HCT116 (cell line): ENCODE results near the gene DYNC2H1. TPM values are rescaled to one million over a fixed set of nuclear protein-coding genes. Genes with fewer than 3 reads are reported as not detected.

Experiments used
- ATAC-seq: fragments of 200-7000 bp; cut with Tn5 transposase; 2 replicates; pipeline ENCODE4 v1.9.1; 2020; ENCODE audit warnings: mild to moderate bottlenecking, moderate library complexity
- BruUV-seq: library from RNA; stranded (reverse); fragments of 400-500 nt; replicated peaks from 2 replicates; lab custom pipeline; 2021; lab: Mats Ljungman, UMichigan
- CTCF ChIA-PET: fragments of 300-600 bp; sonication (Branson Sonifier 250); formaldehyde crosslinking; loops from one replicate; lab custom pipeline; 2021; ENCODE audit warnings: antibody characterized with exemption; lab: Charles Lee
- POLR2A ChIA-PET: fragments of 300-600, 350-600 bp; sonication (Branson Sonifier 250); formaldehyde crosslinking; loops from one replicate; lab custom pipeline; 2021; ENCODE audit warnings: antibody characterized with exemption; lab: Charles Lee
- RAD21 ChIA-PET, 2 experiments: fragments of 300-600 bp; sonication (Branson Sonifier 250); formaldehyde crosslinking; loops; one replicate each; lab custom pipeline; 2023; ENCODE audit warnings: low total read pairs in 2 of 2; ENCODE audit not compliant: uncharacterized antibody in 2 of 2, unreplicated experiment in 2 of 2, low non-redundant PET in 1 of 2; lab: Charles Lee
- DNase-seq: peaks from one replicate; pipeline ENCODE4 v3.0.0-alpha.2; 2010; ENCODE audit warnings: low read depth, low spot score
- H2AFZ ChIP-seq: fragments of 200-600 bp; shearing (Covaris generic), sonication (generic); 2 replicates; pipeline ENCODE4 v1.6.1; 2017; ENCODE audit warnings: low read depth, mixed run types, mixed read lengths, antibody characterized with exemption, low read length; ENCODE audit not compliant: poor library complexity, severe bottlenecking
- H3K27ac ChIP-seq: 2 replicates; pipeline ENCODE4 v1.5.1; 2012; ENCODE audit warnings: low read depth, low read length
- H3K27me3 ChIP-seq: fragments of 200-600 bp; sonication (generic); 2 replicates; pipeline ENCODE4 v1.6.1; 2016; ENCODE audit warnings: mixed run types, low read length, mixed read lengths; ENCODE audit not compliant: insufficient read depth
- H3K36me3 ChIP-seq, 2 experiments: fragments of 200-500 bp in 1 of 2; fragments of 200-600 bp in 1 of 2; sonication (Bioruptor generic) in 1 of 2; sonication (generic) in 1 of 2; 2 replicates each; pipeline versions ENCODE4 v1.5.1 to v1.6.1; 2014 to 2016; ENCODE audit warnings: low read length in 2 of 2, inconsistent platforms in 1 of 2, mixed read lengths in 1 of 2, mixed run types in 1 of 2; ENCODE audit not compliant: insufficient read depth in 2 of 2, control insufficient read depth in 1 of 2
- H3K4me1 ChIP-seq, 2 experiments: fragments of 200-600 bp in 1 of 2; sonication (generic) in 1 of 2; 2 replicates each; pipeline versions ENCODE4 v1.5.1 to v1.6.1; 2012 to 2017; ENCODE audit warnings: low read length in 2 of 2, inconsistent platforms in 1 of 2, mild to moderate bottlenecking in 1 of 2, mixed read lengths in 1 of 2, mixed run types in 1 of 2, moderate library complexity in 1 of 2; ENCODE audit not compliant: insufficient read depth in 2 of 2, control insufficient read depth in 1 of 2
- H3K4me2 ChIP-seq: fragments of 200-600 bp; sonication (generic); 2 replicates; pipeline ENCODE4 v1.6.1; 2017; ENCODE audit warnings: mixed run types, low read length, mixed read lengths
- H3K4me3 ChIP-seq, 2 experiments: fragments of 200-600 bp in 1 of 2; sonication (generic) in 1 of 2; replicated peaks in 1 of 2; 2 replicates each; pipeline ENCODE4 v1.5.1; 2011 to 2016; ENCODE audit warnings: low read length in 2 of 2, control low read depth in 1 of 2, low read depth in 1 of 2, mild to moderate bottlenecking in 1 of 2, mixed read lengths in 1 of 2, mixed run types in 1 of 2
- H3K79me2 ChIP-seq: fragments of 200-600 bp; sonication (generic); 2 replicates; pipeline ENCODE4 v1.6.1; 2017; ENCODE audit warnings: mild to moderate bottlenecking, mixed run types, low read length, moderate library complexity, mixed read lengths; ENCODE audit not compliant: insufficient read depth
- H3K9ac ChIP-seq: fragments of 200-600 bp; sonication (generic); 2 replicates; pipeline ENCODE4 v1.6.1; 2016; ENCODE audit warnings: low read length, mixed read lengths
- H3K9me2 ChIP-seq: fragments of 200-600 bp; sonication (generic), shearing (Covaris generic); 2 replicates; pipeline ENCODE4 v1.6.1; 2017; ENCODE audit warnings: mixed run types, mild to moderate bottlenecking, moderate library complexity; ENCODE audit not compliant: insufficient read depth
- H3K9me3 ChIP-seq, 2 experiments: fragments of 200-500 bp in 1 of 2; fragments of 200-600 bp in 1 of 2; sonication (Bioruptor generic) in 1 of 2; sonication (generic) in 1 of 2; 2 replicates each; pipeline ENCODE4 v1.6.1; 2014 to 2017; ENCODE audit warnings: low read length in 2 of 2, mixed read lengths in 2 of 2, inconsistent platforms in 1 of 2, low read depth in 1 of 2, mild to moderate bottlenecking in 1 of 2, mixed run types in 1 of 2, moderate library complexity in 1 of 2; ENCODE audit not compliant: control insufficient read depth in 1 of 2, insufficient read depth in 1 of 2
- H4K20me1 ChIP-seq: fragments of 200-600 bp; sonication (generic), shearing (Covaris generic); 2 replicates; pipeline ENCODE4 v1.6.1; 2017; ENCODE audit warnings: mixed run types, mild to moderate bottlenecking, moderate library complexity; ENCODE audit not compliant: insufficient read depth
- CBX3 ChIP-seq: IDR thresholded peaks from 2 replicates; pipeline ENCODE4 v1.6.1; 2012; ENCODE audit warnings: low read depth
- ELF1 ChIP-seq: IDR thresholded peaks from 2 replicates; pipeline ENCODE4 v1.6.1; 2012; ENCODE audit warnings: low read depth, borderline replicate concordance
- EZH2 ChIP-seq: fragments of 200-600 bp; sonication (generic); IDR thresholded peaks from 2 replicates; pipeline ENCODE4 v1.6.1; 2017; ENCODE audit warnings: antibody characterized with exemption, mixed run types
- JUND ChIP-seq: IDR thresholded peaks from 2 replicates; pipeline ENCODE4 v1.6.1; 2012
- POLR2AphosphoS5 ChIP-seq: IDR thresholded peaks from 2 replicates; pipeline ENCODE4 v1.6.1; 2011; ENCODE audit warnings: mild to moderate bottlenecking, low read depth, low read length, moderate library complexity
- SIN3A ChIP-seq: IDR thresholded peaks from 2 replicates; pipeline ENCODE4 v1.6.1; 2012; ENCODE audit warnings: low read depth
- TCF7L2 ChIP-seq: IDR thresholded peaks from 2 replicates; pipeline ENCODE4 v1.7.0; 2011; ENCODE audit warnings: borderline replicate concordance, inconsistent platforms; ENCODE audit not compliant: insufficient read depth, insufficient read length; ENCODE audit errors: extremely low read depth
- YY1 ChIP-seq: IDR thresholded peaks from 2 replicates; pipeline ENCODE4 v1.6.1; 2011; ENCODE audit warnings: low read length, low read depth, moderate library complexity, mild to moderate bottlenecking; ENCODE audit not compliant: insufficient replicate concordance; ENCODE audit errors: extremely low read depth
- intact Hi-C: fragments of 100-400 bp; cut with micrococcal nuclease; formaldehyde crosslinking; loops from 2 replicates; pipeline ENCODE4 v1.10.0; 2022
- total RNA-seq: library from RNA; stranded (reverse); gene quantifications from one replicate; pipeline ENCODE4 v1.2.1, GENCODE V29; 2021; ENCODE audit not compliant: unreplicated experiment
- TF ChIP-seq, protein P1 (sequence below), 3 experiments: fragments of 200-600 bp in 1 of 3; sonication (generic) in 1 of 3; IDR thresholded peaks in 2 of 3; conservative IDR thresholded peaks in 1 of 3; 2 replicates each; pipeline ENCODE4 v1.5.1; 2012 to 2017; ENCODE audit warnings: low read depth in 2 of 3, low read length in 2 of 3, antibody characterized with exemption in 1 of 3, borderline replicate concordance in 1 of 3, control low read depth in 1 of 3, mild to moderate bottlenecking in 1 of 3, mixed read lengths in 1 of 3, mixed run types in 1 of 3, moderate library complexity in 1 of 3; ENCODE audit not compliant: insufficient read depth in 1 of 3
- TF ChIP-seq, protein P2 (sequence below): IDR thresholded peaks from 2 replicates; pipeline ENCODE4 v1.6.1; 2012
- TF ChIP-seq, protein P3 (sequence below): IDR thresholded peaks from 2 replicates; pipeline ENCODE4 v1.6.1; 2012; ENCODE audit warnings: low read depth

DYNC2H1 gene
- total RNA-seq, 1 experiment from 2014 or later, result 1.5 TPM

DNA sequence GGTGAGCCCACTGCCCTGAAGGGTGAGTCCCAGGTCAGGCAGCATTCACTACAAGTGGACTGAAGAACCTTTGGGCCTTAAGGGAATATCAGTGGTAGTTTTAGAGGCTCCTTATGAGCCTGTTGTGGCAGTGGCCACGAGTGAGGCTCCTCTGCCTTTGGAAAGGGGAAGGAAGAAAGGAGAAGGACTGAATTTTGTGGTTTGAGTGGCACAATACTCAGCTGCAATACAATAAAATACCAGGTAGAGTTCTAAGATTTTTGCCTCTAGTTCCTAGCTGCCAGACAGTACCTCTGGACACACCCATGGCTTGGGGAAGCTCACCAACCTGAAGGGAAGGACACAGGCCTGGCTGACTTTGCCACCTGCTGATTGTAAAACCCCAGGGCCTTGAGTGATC, 260.9 kb downstream of the DYNC2H1 start:
- DNase-seq (no peak), ATAC-seq (no peak)
- H3K4me3 ChIP-seq, result no peak overlapping the region
- no peaks in the 10 kb centered on the region for H3K36me3 ChIP-seq
- H3K9me3 ChIP-seq, result peaks cover 0 to 3% of the 10 kb centered on the region in 2 experiments; a peak in 2 of 4 replicates
- ChIA-PET RAD21 (no interaction called here), CTCF (no interaction called here), POLR2A (no interaction called here)
- no peaks in the 10 kb centered on the region for H3K79me2 ChIP-seq
- intact Hi-C loops, result no loop called here
- H3K27me3 ChIP-seq, result no peaks in the 10 kb centered on the region
- BruUV-seq, result no TSS peak
- no peak overlapping the region for H3K4me2 ChIP-seq
- H4K20me1 ChIP-seq, result no peaks in the 10 kb centered on the region
- H2AFZ ChIP-seq, result no peak overlapping the region
- no peaks in the 10 kb centered on the region for H3K4me1 ChIP-seq
- no peak overlapping the region for H3K27ac ChIP-seq
- H3K9ac ChIP-seq, result no peak overlapping the region
- no peaks in the 10 kb centered on the region for H3K9me2 ChIP-seq
- no peak for TF ChIP-seq TCF7L2
- TF ChIP-seq, protein P1, sequence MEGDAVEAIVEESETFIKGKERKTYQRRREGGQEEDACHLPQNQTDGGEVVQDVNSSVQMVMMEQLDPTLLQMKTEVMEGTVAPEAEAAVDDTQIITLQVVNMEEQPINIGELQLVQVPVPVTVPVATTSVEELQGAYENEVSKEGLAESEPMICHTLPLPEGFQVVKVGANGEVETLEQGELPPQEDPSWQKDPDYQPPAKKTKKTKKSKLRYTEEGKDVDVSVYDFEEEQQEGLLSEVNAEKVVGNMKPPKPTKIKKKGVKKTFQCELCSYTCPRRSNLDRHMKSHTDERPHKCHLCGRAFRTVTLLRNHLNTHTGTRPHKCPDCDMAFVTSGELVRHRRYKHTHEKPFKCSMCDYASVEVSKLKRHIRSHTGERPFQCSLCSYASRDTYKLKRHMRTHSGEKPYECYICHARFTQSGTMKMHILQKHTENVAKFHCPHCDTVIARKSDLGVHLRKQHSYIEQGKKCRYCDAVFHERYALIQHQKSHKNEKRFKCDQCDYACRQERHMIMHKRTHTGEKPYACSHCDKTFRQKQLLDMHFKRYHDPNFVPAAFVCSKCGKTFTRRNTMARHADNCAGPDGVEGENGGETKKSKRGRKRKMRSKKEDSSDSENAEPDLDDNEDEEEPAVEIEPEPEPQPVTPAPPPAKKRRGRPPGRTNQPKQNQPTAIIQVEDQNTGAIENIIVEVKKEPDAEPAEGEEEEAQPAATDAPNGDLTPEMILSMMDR (IDR thresholded peaks at IDR 0.05 in 2 of 3, conservative IDR thresholded peaks at IDR 0.05 in 1 of 3; ENCODE audit: borderline replicate concordance in 1 of 3, insufficient read depth in 1 of 3, low read depth in 2 of 3, low read length in 2 of 3), result no peak
- no peak for TF ChIP-seq JUND
- TF ChIP-seq YY1, result no peak
- no peak for TF ChIP-seq EZH2
- no peak for TF ChIP-seq SIN3A
- no peak for TF ChIP-seq ELF1

DNA sequence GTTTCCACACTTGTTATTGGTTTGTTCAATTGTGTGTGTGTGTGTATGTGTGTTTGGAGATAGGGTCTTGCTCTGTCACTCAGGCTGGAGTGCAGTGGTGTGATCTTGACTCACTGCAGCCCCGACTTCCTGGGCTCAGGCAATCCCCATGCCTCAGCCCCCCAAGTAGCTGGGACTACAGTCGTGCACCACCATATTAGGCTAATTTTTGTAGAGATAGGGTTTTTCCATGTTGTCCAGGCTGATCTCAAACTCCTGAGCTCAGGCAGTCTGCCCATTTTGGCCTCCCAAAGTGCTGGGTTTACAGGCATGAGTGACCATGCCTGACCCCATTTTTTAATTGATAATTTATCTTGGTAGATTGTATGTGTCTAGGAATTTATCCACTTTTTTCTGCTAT, 263.7 kb downstream of the DYNC2H1 start:
- Histone ChIP-seq H3K9me3 (peaks cover 0 to 3% of the 10 kb centered on the region in 2 experiments; a peak in 2 of 4 replicates), H3K9ac (no peak overlapping the region), H3K27me3 (no peaks in the 10 kb centered on the region), H3K36me3 (no peaks in the 10 kb centered on the region), H4K20me1 (no peaks in the 10 kb centered on the region), H3K9me2 (no peaks in the 10 kb centered on the region), H3K27ac (no peak overlapping the region), H3K4me2 (no peak overlapping the region), H2AFZ (no peak overlapping the region), H3K4me3 (no peak overlapping the region), H3K79me2 (no peaks in the 10 kb centered on the region), H3K4me1 (no peaks in the 10 kb centered on the region)
- ChIA-PET RAD21 (no interaction called here), CTCF (no interaction called here), POLR2A (no interaction called here)
- BruUV-seq, result no TSS peak
- intact Hi-C loops, result no loop called here
- DNase-seq (no peak), ATAC-seq (no peak)
- TF ChIP-seq POLR2AphosphoS5 (no peak), CBX3 (no peak)
- TF ChIP-seq, protein P2, sequence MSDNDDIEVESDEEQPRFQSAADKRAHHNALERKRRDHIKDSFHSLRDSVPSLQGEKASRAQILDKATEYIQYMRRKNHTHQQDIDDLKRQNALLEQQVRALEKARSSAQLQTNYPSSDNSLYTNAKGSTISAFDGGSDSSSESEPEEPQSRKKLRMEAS, result no peak
- TF ChIP-seq, protein P3, sequence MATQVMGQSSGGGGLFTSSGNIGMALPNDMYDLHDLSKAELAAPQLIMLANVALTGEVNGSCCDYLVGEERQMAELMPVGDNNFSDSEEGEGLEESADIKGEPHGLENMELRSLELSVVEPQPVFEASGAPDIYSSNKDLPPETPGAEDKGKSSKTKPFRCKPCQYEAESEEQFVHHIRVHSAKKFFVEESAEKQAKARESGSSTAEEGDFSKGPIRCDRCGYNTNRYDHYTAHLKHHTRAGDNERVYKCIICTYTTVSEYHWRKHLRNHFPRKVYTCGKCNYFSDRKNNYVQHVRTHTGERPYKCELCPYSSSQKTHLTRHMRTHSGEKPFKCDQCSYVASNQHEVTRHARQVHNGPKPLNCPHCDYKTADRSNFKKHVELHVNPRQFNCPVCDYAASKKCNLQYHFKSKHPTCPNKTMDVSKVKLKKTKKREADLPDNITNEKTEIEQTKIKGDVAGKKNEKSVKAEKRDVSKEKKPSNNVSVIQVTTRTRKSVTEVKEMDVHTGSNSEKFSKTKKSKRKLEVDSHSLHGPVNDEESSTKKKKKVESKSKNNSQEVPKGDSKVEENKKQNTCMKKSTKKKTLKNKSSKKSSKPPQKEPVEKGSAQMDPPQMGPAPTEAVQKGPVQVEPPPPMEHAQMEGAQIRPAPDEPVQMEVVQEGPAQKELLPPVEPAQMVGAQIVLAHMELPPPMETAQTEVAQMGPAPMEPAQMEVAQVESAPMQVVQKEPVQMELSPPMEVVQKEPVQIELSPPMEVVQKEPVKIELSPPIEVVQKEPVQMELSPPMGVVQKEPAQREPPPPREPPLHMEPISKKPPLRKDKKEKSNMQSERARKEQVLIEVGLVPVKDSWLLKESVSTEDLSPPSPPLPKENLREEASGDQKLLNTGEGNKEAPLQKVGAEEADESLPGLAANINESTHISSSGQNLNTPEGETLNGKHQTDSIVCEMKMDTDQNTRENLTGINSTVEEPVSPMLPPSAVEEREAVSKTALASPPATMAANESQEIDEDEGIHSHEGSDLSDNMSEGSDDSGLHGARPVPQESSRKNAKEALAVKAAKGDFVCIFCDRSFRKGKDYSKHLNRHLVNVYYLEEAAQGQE, result no peak
